Activated naive CD4-positive, alpha-beta T cell treated with anti-CD3 and anti-CD28 coated beads, Interleukin-2, amount 50 U/mL, for 16 hours (primary cell): ENCODE data around the gene MTF1.

Source experiments
- DNase-seq: peaks from one replicate; pipeline ENCODE4 v3.0.0-alpha.2; 2020

The MTF1 gene

DNA sequence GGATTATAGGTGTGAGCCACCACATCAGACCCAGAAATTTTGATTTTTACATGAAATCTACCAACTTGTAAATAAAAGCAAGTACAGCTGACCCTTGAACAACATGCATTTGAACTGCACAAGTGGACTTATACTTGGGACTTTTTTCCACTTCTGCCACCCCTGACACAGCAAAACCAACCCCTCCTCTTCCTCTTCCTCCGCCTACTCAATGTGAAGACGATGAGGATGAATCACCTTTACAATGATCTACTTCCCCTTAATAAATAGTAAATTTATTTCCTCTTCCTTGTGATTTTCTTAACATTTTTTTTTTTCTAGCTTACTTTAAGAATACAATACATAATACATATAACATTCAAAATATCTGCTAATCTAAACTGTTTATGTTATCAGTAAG is 33.9 kb downstream of the MTF1 start:
- DNase-seq, result no peak

DNA sequence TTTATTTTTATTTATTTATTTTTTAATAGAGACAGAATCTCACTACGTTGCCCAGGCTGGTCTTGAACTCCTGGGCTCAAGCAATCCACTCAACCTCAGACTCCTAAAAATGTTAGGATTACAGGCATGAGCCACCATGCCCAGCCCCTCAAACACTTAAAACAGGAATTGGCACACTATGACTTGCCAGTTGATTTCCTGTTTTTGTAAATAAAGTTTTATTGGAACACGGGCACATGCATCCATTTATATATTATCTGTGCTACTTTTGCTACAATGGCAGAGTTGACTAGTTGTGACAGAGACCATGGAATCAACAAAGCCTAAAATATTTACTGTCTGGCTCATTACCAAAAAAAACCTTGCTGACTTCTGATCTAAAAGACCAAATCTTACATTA is 35.4 kb downstream of the MTF1 start:
- DNase-seq, result no peak

DNA sequence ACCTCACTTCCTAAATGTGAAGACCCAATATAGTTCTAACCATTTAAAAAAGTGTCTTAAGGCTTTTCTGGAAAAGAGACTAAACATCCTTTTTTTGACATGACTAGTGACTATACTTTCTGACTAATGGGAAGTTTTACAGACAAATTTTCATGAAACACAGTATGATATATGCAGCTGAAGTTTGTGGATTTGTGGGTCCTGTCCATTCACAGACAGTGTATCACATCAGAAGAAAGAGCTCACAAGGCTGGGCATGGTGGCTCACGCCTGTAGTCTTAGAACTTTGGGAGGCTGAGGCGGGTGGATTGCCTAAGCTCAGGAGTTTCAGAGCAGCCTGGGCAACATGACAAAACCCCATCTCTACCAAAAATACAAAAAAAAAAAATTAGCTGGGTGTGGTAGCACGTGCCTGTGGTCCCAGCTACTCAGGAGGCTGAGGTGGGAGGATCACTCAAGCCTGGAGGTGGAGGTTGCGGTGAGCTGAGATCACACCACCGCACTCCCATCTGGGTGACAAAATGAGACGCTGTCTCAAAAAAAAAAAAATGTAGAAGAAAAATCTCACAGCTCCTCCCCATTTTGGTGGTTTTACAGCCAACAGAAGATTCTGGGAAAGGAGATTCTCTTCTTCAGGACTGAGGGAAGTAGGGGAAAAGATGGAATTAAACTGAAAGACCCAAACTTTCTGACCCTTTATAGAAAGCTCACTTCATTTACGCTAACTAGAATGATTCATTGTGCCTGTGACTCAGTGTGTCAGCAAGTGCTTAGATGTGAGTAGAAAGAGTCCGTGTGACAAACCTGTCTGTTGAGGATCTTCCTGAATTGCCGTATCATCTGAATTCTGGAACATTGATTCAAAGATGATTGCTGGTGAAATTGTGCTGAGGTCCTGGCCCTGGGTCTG is 36.2 kb downstream of the MTF1 start:
- DNase-seq, result no peak

DNA sequence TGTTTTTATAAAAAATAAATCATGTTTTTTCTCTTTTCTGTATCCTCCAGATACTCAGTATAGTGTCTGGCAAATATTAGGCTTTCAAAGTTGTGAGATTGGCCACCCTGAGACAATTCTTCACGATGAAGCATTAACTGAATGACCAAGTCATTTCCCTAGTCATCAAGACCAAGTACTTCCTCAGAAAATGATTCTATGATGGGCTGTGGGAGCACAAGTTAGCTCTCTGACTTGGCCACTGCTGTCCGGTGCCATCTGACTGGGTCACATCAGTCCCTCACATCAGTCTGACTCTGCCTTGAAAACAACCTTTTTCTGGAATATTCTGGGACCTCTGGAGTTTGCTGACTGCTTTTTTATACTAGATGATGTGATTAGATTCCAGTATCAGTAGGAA is 37.9 kb downstream of the MTF1 start:
- DNase-seq, result no peak

DNA sequence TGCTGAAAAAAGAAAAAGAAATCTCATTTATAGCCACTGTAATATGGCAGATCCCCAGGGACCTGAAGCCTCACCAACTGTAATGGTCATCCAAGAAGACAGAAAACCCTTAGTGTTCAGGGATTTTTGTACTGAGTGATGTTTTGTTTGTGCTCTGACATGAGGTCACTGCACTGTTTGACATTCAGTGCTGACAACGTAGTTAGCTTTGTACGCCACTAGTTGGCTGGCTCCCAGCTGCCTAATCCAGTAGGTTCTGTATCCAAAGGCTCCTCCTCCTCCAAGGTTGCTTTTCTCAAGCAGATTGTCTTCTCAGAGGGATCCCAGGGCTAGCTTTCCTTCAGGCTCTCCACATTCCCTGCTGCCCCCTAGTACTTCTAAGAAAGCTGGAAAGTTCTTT is 41.9 kb downstream of the MTF1 start:
- DNase-seq, result no peak

DNA sequence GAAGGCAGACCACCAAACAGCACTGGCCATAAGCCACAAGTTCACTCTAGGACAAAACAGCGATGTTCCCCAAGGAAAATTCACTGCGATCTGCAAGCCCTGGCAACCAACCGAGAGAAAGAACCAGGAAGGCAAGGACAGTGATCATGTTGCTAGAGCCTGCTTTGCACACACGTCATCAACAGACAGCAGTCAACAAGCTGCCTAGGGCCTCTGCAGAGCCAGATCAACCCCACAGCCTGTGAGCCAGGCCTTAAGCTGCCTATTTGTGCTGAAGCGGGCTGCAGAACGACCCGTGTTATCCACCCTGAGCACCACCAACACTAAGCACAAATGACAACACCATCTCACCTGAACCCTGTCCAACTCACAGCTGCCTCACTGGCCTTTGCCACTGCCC is 45.1 kb downstream of the MTF1 start:
- DNase-seq, result no peak

DNA sequence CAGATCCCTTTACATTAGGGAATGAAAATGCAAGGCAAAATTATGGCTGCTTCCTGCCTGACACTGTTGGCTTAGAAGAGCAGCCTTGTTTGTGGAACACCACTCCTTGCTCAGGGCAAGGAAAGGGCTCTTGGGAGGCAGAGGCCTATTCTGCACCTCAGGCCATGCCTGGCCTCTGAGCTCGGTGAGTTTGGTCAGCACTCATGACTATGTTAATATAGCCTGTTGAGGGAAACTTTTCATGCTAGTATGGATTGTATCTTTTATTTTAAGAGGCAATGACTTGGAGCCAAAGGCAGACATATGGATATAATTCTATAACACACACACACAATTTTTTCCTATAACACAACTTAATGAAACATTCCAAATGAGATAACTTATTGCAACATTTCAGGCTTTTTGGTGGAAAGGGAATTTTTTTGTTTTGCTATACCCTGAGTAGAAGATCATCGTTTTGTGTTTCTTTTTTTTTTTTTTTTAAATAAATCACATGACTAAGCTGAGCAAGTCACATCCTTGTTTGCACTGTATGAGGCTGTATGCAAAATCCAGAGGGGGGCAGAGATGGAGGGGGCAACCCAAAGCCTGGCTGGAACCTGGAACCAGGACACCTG is 45.8 kb downstream of the MTF1 start:
- DNase-seq, result no peak

DNA sequence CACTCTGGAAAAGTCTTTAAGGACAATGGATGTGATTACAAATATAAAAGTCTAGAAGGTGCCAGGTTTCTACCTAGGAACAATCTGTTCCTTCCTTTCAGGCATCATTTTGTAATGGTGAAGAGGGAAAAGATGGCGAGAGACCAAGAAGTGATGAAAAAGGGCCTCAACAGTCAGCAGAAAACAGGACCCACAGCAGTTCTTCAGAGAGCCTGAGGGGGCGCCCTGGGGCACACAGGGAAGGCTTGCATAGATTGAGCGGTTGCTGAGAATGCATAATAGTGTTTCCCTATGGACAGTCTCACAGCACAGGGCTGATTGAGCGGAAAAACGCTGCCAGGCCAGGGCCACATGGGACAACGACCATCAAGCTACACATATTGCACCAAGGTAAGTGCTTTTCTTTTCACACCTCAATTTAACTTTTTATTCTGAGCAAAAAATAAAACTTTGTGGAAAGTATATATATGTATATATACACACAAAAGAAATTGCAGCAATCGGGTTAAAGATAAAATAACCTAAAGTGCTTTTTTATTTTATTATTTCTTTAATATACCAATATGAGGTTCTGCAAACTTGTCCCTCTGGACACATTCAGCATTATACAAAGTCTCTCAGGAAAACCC is 48.3 kb downstream of the MTF1 start:
- DNase-seq, result peak; percentile 67

DNA sequence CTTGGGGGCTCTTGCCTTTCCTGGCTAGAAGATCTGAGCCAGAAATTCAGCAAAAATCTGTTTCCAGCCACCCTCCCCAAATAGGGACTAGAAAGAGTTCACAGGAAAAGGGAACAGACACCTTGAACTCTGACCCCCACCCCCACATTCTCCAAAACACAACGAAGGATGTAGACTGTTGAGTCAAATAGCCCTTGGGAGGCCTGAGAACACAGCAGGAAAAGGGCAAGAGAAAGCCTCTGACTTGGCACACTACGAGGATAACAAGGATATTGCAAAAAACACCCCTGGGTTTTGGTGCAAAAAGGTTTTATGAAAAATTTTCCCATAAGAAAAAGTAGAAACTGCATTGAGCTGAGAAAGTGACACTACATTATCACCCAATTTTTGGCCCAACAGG is 49.5 kb downstream of the MTF1 start:
- DNase-seq, result no peak

DNA sequence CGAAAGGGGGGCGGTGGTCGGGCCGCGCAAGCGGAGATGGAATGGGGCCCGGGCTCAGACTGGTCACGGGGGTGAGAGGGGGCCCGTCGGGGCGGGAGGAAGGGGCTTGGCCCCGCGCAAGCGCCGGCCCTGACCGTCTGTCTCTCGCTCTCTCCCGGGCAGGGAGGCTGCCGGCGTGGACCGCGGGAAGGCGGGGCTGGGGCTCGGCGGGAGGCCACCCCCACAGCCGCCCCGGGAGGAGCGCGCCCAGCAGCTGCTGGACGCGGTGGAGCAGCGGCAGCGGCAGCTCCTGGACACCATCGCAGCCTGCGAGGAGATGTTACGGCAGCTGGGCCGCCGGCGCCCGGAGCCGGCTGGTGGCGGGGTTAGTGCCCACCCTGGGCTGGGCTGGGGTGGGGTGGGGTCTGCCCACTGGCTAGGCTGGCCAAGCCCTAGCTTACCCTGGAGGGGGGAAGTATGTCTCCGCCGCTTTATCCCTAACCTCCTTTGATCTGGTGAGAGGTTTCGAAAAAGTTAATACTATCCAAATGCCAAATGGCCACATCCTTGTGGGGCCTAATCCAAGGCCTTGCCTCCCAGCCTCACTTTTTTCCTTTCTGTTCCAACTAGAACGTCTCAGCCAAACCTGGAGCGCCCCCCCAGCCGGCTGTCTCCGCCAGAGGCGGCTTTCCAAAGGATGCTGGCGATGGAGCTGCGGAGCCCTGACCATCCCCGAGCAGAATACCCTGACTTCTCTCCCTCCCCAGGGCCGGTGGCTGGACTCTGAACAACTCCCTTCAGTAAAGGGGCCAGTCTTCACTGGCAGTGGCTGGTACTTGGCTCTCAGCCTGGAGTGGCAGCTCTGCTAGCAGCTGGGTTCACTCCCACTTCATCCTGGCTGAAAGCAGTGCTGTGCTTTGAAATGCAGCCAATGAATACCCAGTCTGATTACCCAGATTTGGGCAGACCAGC is 50.7 kb downstream of the MTF1 start:
- DNase-seq, result peak; percentile 40

DNA sequence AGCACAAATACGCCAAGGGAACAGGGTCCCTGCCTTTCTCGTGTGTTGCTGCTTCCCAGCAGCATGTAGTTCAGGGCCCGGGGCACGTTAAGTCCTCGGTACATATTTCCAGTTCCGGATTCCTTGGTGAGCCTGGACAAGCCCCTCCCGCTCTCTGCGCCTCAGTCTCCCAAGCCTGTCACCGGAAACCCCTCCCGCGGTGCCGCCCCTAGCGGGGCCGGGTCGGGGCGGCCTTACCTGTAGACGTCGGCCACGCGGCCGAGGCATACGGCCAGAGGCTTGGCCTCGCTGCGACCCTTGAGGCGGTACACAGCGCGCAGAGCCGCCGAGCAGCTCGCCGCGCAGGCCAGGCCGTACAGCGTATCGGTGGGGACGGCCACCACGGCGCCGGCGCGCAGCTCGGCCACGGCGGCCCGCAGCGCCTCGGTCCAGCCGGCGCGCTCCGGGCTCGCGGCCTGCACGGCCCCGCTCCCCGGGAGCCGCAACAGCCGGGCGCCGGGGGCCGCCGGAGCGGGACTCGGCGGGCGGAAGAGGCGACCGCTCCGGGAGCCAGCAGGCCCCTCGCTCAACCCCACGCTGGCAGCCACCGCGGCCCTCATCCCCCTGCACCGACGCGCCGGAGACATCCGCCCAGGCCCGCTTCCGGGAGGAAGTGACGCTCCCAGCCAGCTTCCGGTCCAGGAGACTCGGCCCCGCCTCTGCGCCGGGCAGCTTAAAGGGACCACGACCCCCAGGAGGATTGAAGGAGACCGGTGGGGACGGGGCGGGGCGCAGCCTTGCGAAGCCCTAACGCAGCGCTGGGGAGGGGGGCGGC is 51.6 kb downstream of the MTF1 start, which contains the start of the genes C1orf122 and YRDC:
C1orf122 (plus strand) TSS at position 236 of the 814 bp plus-strand sequence. CDS start 615 bp downstream, outside the sequence.
YRDC (minus strand) TSS at position 654 of the 814 bp plus-strand sequence; CDS start at position 626, 28 bp downstream.
- DNase-seq, result peak; percentile 95

DNA sequence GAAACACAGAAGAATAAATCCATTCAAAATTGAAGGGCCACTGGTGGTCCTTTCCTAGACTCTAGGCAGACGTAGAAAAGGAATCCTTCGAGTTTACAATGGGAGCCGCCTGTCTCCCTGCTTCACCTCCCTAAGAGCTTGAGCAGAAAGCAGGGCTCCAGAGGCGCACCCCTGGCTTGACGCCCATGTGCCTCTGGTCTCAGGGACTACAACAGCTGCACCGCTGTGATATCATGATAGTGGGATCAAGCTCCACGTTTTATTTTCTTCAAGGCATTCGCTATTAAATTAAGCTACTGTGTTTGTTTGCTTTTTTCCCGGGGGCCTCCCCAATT is 52.2 kb downstream of the MTF1 start:
- no peak for DNase-seq

DNA sequence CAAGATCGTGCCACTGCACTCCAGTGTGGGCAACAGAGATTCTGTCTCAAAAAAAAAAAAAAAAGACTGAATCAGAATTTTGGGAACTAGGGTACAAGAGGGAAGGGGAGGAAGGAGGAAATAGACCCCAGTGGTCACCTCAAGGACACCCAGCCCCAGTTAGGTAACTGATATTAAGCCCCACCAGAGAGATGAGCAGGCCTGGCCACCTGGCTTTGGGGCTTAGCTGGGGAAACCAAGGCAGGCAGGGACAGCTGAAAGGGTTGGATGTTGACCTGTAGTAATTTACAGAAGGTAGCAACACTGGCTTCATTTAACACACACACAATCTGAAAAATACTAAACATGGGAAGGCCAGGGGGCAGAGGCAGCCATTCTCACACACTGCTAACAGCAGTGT is 57.0 kb downstream of the MTF1 start:
- no peak for DNase-seq

DNA sequence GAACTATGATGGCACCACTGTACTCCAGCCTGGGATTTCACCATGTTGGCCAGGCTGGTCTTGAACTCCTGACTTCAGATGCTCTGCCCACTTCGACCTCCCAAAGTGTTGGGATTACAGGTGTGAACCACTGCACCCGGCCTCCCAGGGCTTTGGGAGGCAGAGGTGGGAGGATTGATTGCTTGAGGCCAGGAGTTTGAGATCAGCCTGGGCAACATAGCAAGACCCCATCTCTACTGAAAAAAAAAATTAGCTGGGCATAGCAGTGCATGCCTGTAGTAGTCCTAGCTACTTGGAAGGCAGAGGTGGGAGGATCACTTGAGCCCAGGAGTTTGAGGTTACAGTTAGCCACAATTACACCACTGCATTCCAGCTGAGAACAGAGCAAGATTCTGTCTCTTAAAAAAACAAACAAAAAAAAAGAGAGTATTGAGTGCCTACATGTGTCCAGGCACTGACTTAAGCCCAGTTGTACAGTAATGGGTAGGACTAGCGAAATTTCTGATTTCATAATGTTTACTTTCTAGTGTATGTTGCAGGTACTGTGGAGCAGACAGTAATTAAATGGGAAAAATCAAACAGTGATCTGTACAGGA is 61.5 kb downstream of the MTF1 start:
- no peak for DNase-seq

DNA sequence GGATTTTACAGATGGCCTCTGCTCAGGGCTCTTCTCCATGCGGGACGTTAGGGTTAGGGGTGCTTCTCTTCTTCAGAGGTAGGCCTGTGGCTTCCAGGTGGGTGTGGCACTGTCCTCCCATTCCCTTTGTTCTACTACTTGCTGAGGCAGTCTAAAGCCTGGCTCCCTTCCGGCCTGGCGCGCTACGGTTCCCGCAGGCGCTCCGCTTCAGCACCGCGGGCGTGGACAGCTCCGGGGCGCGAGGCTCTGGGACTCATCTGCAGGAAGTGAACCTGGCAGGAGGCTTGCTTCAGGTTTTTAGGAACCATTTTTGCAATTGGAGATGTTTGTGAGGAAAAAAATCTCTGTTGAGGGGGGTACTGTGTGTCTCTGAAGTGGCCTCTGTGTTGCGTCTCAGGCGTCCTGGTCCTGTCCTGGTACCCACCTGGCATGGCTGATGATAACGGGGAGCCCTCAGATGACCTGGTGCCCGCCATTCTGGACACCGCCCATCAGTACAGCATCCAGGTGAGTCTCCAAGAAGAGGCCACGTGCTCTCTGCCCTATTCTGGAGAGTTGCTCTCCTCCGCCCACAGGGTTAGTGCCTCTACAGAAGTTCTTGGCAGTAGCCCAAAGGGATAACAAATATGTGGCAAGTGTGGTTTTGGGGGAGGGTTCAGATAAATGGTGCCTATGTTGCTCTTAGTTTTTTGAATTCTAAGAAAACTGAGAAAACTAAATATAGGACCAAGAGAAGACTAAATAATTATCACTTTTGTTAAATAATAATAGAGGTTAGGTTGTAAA is 63.9 kb downstream of the MTF1 start:
- DNase-seq, result peak; percentile 45

DNA sequence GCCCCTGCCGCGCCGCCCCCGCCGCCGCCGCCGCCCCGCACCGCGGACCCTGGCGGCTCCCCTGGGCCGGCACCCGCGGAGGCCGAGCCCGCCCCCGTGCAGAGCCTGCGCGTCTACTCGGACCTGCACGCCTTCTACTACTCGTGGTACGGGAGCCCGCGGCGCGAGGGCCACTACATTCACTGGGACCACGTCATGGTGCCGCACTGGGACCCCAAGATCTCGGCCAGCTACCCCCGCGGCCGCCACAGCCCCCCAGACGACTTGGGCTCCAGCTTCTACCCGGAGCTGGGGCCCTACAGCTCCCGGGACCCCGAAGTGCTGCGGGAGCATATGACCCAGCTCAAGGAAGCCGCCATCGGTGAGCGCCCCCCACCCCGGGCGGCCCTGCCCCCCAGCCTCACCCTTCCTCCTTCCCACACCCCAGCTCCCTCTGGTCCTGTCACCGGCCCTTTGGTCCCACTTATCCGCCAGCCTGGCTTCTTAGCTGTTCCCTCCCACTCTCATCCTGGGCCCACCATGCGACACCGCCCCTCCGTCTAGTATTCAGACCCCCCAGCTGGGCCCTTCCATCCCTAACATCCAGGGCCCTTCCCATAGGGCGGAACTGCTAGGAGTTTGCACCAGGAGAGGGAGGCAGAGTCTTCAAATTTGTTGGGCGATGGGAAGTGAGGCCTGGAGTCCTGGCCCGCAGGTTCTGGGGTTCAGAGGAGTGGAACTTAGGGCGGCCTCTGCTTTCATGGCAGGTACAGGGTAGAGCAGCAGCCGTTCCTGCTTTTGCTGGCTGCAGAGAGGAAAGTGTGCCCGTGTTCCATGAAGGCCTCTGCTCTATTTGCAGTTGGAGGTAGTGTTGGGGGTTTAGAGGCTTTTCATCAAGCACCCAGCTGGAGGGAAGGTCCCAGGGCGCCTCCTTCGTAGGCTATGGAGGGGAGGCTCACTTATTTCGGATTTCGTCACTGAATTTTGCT is 64.7 kb downstream of the MTF1 start:
- no peak for DNase-seq

DNA sequence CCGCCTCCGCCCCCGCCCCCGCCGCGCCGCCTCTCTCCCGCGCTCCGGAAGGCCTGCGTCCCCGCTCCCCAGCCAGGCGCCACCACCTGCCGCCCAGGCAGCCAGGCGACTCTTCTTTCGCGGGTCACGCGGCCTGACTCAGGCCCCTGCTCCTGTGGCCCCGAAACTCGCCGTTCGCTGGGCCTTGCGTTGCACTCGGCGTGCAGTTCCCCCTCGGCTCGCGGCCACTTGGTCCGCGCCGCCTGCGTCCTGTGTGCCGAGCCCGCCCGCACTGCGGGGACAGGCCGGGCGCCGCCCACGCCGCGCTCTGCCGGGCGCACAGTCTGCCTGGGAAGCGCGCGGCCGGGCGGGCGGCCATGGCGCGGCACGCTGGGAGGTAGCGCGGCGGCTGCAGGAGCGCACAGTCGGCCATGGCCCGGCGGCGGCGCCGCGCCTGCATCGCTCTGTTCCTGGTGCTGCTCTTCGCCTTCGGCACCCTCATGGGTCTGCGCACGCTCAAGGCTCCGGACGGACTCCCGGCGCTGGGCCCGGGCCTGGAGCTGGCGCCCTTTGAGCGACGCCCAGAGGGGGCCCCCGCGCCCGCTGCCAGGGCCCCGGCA is 65.5 kb downstream of the MTF1 start, which contains the start of gene MANEAL:
MANEAL (plus strand) TSS at position 75 of the 599 bp plus-strand sequence; CDS start at position 411, 336 bp downstream.
- DNase-seq, result peak; percentile 37

DNA sequence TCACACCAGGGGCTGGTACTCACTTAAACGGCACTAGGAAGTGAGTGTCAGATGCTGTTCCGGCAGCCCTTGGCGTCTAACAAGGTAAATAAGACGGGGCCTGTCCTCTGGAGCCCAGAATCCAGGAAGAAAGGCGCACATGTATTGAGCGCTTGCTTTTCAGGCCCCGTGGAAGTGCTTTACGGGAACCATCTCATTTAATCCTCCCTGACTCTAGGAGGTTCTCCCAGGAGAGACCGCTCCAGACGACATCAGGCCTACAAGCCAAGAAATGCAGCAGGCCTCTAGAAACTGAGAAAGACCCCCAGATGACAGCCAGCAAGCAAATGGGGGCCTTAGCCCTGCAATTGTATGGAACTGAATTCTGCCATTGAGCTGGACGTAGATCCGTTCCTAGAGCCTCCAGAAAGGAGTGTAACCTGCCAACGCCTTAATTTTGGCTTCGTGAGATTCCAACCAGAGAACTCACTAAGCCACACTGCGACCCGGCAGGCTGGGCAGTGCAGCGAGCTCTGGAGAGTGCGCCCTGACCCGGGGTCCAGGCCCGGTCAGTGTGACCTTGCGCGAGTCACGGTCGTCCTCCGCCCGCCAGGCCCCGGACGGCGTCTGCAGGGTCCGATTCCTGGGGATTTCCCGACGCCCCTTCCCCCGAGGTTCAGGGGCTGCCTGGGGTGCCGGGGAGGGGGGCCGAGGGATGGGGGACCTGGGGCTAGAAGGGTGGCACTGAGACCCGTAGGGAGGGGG is 66.3 kb downstream of the MTF1 start:
- DNase-seq, result no peak
